ENCODE measurements around the gene XYLT1.

DNA sequence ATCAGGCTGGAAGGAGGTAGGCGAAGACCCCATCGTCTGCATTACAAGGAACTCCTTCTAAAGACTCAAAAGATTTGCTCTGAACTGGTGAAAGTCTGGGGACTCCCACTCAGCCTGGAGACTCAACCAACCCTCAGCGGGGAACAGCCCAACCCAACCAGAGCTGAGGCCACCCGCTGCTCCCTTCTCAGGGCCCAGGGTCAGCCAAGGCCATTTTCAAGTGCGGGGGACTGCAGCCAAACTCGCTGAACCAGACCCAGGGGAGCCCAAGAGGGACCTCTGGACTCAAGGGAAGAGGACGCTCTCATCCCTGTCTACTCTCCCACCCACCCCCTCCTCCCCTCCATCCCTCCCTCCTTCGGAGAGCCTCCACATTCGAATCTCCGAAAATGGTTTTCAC lies 24.1 kb downstream of the XYLT1 start:
- TF ChIP-seq, protein P1, sequence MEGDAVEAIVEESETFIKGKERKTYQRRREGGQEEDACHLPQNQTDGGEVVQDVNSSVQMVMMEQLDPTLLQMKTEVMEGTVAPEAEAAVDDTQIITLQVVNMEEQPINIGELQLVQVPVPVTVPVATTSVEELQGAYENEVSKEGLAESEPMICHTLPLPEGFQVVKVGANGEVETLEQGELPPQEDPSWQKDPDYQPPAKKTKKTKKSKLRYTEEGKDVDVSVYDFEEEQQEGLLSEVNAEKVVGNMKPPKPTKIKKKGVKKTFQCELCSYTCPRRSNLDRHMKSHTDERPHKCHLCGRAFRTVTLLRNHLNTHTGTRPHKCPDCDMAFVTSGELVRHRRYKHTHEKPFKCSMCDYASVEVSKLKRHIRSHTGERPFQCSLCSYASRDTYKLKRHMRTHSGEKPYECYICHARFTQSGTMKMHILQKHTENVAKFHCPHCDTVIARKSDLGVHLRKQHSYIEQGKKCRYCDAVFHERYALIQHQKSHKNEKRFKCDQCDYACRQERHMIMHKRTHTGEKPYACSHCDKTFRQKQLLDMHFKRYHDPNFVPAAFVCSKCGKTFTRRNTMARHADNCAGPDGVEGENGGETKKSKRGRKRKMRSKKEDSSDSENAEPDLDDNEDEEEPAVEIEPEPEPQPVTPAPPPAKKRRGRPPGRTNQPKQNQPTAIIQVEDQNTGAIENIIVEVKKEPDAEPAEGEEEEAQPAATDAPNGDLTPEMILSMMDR (conservative IDR thresholded peaks at IDR 0.05; ENCODE audit: low read length) = no peak
- no peak for TF ChIP-seq EZH2phosphoT487 (IDR thresholded peaks at IDR 0.05; ENCODE audit: borderline replicate concordance)

Measured in Loucy (cell line).